Measurements from ENCODE around the gene ZXDC.

ZXDC gene

GRCh38 chr3:126484148-126484547, 8.5 kb upstream of the ZXDC start:
- TF ChIP-seq CTCF (conservative IDR thresholded peaks at IDR 0.05; ENCODE audit: low read length) (no peak), EZH2phosphoT487 (IDR thresholded peaks at IDR 0.05; ENCODE audit: borderline replicate concordance) (no peak)
- Histone ChIP-seq H3K9ac (ENCODE audit: low read depth, low read length, poor library complexity, severe bottlenecking) (peak overlapping the region; percentile 9), H4K20me1 (ENCODE audit: insufficient read depth, low read length, poor library complexity, severe bottlenecking) (no peaks in the 10 kb centered on the region), H3K27me3 (ENCODE audit: insufficient read depth, low read length, poor library complexity, severe bottlenecking) (no peaks in the 10 kb centered on the region), H3K79me2 (ENCODE audit: insufficient read depth, low read length) (no peaks in the 10 kb centered on the region), H3K9me3 (ENCODE audit: insufficient read depth, low read depth, low read length) (no peaks in the 10 kb centered on the region), H3F3A (ENCODE audit: low read depth) (no peaks in the 10 kb centered on the region), H3K9me2 (replicated peaks; ENCODE audit: low read depth, low read length) (no peaks in the 10 kb centered on the region), H2AFZ (ENCODE audit: low read length) (no peak overlapping the region), H3K4me1 (ENCODE audit: insufficient read depth, low read length, poor library complexity, severe bottlenecking) (peaks cover 55% of the 10 kb centered on the region), H3K36me3 (ENCODE audit: insufficient read depth, low read length) (no peaks in the 10 kb centered on the region), H3K4me3 (ENCODE audit: low read length, poor library complexity, severe bottlenecking) (no peak overlapping the region), H3K4me2 (ENCODE audit: low read depth, low read length, poor library complexity, severe bottlenecking) (no peak overlapping the region)

GRCh38 chr3:126483321-126483761, 7.7 kb upstream of the ZXDC start:
- Histone ChIP-seq H3K9me3 (ENCODE audit: insufficient read depth, low read depth, low read length) (no peaks in the 10 kb centered on the region), H3F3A (ENCODE audit: low read depth) (no peaks in the 10 kb centered on the region), H3K79me2 (ENCODE audit: insufficient read depth, low read length) (no peaks in the 10 kb centered on the region), H3K27me3 (ENCODE audit: insufficient read depth, low read length, poor library complexity, severe bottlenecking) (no peaks in the 10 kb centered on the region), H2AFZ (ENCODE audit: low read length) (no peak overlapping the region), H3K9ac (ENCODE audit: low read depth, low read length, poor library complexity, severe bottlenecking) (no peak overlapping the region), H3K4me2 (ENCODE audit: low read depth, low read length, poor library complexity, severe bottlenecking) (no peak overlapping the region), H3K9me2 (replicated peaks; ENCODE audit: low read depth, low read length) (no peaks in the 10 kb centered on the region), H4K20me1 (ENCODE audit: insufficient read depth, low read length, poor library complexity, severe bottlenecking) (no peaks in the 10 kb centered on the region), H3K4me1 (ENCODE audit: insufficient read depth, low read length, poor library complexity, severe bottlenecking) (peaks cover 47% of the 10 kb centered on the region), H3K36me3 (ENCODE audit: insufficient read depth, low read length) (no peaks in the 10 kb centered on the region), H3K4me3 (ENCODE audit: low read length, poor library complexity, severe bottlenecking) (no peak overlapping the region)
- TF ChIP-seq CTCF (conservative IDR thresholded peaks at IDR 0.05; ENCODE audit: low read length) (no peak), EZH2phosphoT487 (IDR thresholded peaks at IDR 0.05; ENCODE audit: borderline replicate concordance) (no peak)

GRCh38 chr3:126482503-126483255, 7.0 kb upstream of the ZXDC start:
- H3K79me2 ChIP-seq (ENCODE audit: insufficient read depth, low read length): no peaks in the 10 kb centered on the region
- H3K9me3 ChIP-seq (ENCODE audit: insufficient read depth, low read depth, low read length): no peaks in the 10 kb centered on the region
- H3K4me1 ChIP-seq (ENCODE audit: insufficient read depth, low read length, poor library complexity, severe bottlenecking): peaks cover 40% of the 10 kb centered on the region
- no peak overlapping the region for H3K4me2 ChIP-seq (ENCODE audit: low read depth, low read length, poor library complexity, severe bottlenecking)
- no peak overlapping the region for H3K4me3 ChIP-seq (ENCODE audit: low read length, poor library complexity, severe bottlenecking)
- H4K20me1 ChIP-seq (ENCODE audit: insufficient read depth, low read length, poor library complexity, severe bottlenecking): no peaks in the 10 kb centered on the region
- H3K27me3 ChIP-seq (ENCODE audit: insufficient read depth, low read length, poor library complexity, severe bottlenecking): no peaks in the 10 kb centered on the region
- no peaks in the 10 kb centered on the region for H3K36me3 ChIP-seq (ENCODE audit: insufficient read depth, low read length)
- no peak overlapping the region for H2AFZ ChIP-seq (ENCODE audit: low read length)
- peaks cover under 1% of the 10 kb centered on the region; the same call in 1 of the 2 replicates for H3F3A ChIP-seq (ENCODE audit: low read depth)
- no peak overlapping the region for H3K9ac ChIP-seq (ENCODE audit: low read depth, low read length, poor library complexity, severe bottlenecking)
- no peaks in the 10 kb centered on the region for H3K9me2 ChIP-seq (replicated peaks; ENCODE audit: low read depth, low read length)
- TF ChIP-seq EZH2phosphoT487 (IDR thresholded peaks at IDR 0.05; ENCODE audit: borderline replicate concordance) (no peak), CTCF (conservative IDR thresholded peaks at IDR 0.05; ENCODE audit: low read length) (no peak)

Measured in Loucy (cell line).